ENCODE data around the gene ZNF688.
"Not testable (repeated sequence)": the region's sequence is repeated elsewhere in the genome, so short reads cannot be mapped to it uniquely, and the experiment has no call there.

The ZNF688 gene

GRCh38 chr16:30601966-30602365 lies 30.5 kb upstream of the ZNF688 start:
- FAIRE-seq, result no peak
- TF ChIP-seq CTCF (IDR thresholded peaks at IDR 0.05; ENCODE audit: insufficient read depth, missing control alignments), result no peak
- no peak for DNase-seq (ENCODE audit: insufficient read length, low spot score)

GRCh38 chr16:30600929-30601328 lies 29.4 kb upstream of the ZNF688 start:
- FAIRE-seq, result no peak
- TF ChIP-seq CTCF (IDR thresholded peaks at IDR 0.05; ENCODE audit: insufficient read depth, missing control alignments), result no peak
- DNase-seq (ENCODE audit: insufficient read length, low spot score), result no peak

GRCh38 chr16:30600215-30600614 lies 28.7 kb upstream of the ZNF688 start:
- FAIRE-seq (no peak), DNase-seq (ENCODE audit: insufficient read length, low spot score) (no peak)
- no peak for TF ChIP-seq CTCF (IDR thresholded peaks at IDR 0.05; ENCODE audit: insufficient read depth, missing control alignments)

- FAIRE-seq (no peak), DNase-seq (ENCODE audit: insufficient read length, low spot score) (no peak)
- no peak for TF ChIP-seq CTCF (IDR thresholded peaks at IDR 0.05; ENCODE audit: insufficient read depth, missing control alignments)
These were observed 21.4 kb upstream of the ZNF688 start for GRCh38 chr16:30592871-30593270.

- not testable (repeated sequence) for FAIRE-seq; DNase-seq (ENCODE audit: insufficient read length, low spot score)
These were observed 19.4 kb upstream of the ZNF688 start for GRCh38 chr16:30590869-30591268.

- DNase-seq (ENCODE audit: insufficient read length, low spot score); FAIRE-seq: not testable (repeated sequence)
These were observed 18.1 kb upstream of the ZNF688 start for GRCh38 chr16:30589582-30589981.

- FAIRE-seq, result no peak
- TF ChIP-seq CTCF (IDR thresholded peaks at IDR 0.05; ENCODE audit: insufficient read depth, missing control alignments), result no peak
- DNase-seq (ENCODE audit: insufficient read length, low spot score), result no peak
These were observed 17.1 kb upstream of the ZNF688 start for GRCh38 chr16:30588651-30589050.

GRCh38 chr16:30585400-30586191 lies 14.1 kb upstream of the ZNF688 start, which contains the start of gene ZNF785:
TSS of gene ZNF785 (minus strand) at chr16:30585697. CDS start at chr16:30585611, 86 bp downstream.
- FAIRE-seq (peak; percentile 41), DNase-seq (ENCODE audit: insufficient read length, low spot score) (peak; percentile 89)
- peak; percentile 1 for TF ChIP-seq CTCF (IDR thresholded peaks at IDR 0.05; ENCODE audit: insufficient read depth, missing control alignments)

All from D721Med (cell line).